GM19025 (cell line): ENCODE measurements around the gene PHF20.
A peak's percentile ranks its signal among the peaks of the same experiment; 100 is the strongest.
"Not testable (repeated sequence)": the region's sequence is repeated elsewhere in the genome, so short reads cannot be mapped to it uniquely, and the experiment has no call there.

ENCODE experiments used
- ATAC-seq: cut with Tn5 transposase; IDR thresholded peaks from one replicate; pipeline ENCODE4 v1.9.1; 2021; ENCODE audit warnings: mild to moderate bottlenecking, low read depth, moderate library complexity; ENCODE audit not compliant: unreplicated experiment

Gene PHF20

DNA sequence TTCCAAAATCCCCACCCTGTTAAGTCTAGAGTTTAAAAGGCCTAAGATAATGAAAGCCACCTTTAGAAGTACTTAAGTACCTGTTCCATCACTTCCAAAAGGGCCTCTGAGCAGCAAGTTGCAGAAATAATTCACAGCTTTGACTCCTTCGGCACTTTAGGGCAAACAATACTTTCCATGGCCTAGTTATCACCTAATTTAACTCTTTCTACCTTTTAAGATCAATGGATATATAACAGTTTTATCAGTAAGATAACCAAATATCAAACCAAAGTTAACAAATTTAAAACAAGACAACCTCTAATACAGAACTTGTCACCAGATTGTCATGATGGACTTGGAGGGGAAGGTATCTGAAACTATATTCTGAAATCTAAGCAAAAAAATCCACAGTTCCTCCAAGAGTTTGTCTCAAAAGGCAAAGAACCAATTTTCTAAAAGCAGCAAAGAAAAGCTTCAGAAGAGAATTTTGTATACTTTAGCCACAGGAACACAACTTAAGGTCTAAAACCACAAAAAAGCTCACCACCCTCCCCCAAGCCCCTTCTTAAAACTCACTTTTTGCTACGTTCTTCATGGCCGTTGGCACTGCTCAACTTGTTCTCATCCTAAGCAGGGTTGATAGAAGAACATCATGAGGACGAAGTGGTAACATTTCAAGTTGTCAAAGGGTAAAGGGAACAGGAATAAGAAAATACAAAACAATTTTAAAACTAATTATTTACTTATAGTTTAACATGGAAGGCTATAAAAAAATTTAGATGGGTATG is 33.2 kb upstream of the PHF20 start:
- ATAC-seq = no peak

DNA sequence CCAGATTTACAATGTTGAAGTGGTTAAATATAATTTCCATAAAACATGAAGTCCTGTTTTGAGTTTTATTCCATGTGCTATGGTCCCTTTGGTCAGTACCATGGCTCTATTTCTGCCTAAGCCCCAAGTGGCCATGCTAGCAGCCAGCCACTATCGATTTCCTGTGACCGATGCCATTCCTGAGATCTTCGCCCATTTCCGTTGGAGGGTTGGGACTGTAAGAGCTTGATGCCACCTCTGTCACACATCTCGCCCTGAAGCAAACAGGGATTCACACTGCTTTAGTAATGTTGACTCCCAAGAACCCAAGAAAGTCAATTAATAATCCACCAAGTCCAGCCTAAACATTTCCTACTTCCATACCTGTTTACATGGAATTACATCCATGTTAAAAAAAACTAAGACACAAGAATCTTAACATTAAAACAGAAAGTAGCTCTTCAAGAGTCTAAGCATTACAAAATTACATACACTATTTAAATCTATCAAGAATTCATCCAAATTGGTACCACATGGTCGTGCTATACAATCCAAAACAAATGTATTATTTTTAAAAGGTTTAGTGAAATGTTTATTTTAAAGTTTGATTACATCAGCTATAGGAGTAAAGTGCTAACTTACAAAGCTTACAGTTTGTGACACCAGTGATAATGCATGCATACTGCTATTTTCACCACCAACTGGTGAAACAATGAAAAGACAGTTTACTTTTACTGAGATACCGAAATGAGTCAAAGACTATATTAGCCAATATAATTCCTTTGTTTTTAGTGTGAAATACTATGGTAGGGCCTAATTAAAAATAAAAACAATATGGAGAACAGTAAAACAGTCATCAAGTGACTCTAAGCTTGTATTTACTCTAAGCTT is 32.3 kb upstream of the PHF20 start:
- no peak for ATAC-seq

DNA sequence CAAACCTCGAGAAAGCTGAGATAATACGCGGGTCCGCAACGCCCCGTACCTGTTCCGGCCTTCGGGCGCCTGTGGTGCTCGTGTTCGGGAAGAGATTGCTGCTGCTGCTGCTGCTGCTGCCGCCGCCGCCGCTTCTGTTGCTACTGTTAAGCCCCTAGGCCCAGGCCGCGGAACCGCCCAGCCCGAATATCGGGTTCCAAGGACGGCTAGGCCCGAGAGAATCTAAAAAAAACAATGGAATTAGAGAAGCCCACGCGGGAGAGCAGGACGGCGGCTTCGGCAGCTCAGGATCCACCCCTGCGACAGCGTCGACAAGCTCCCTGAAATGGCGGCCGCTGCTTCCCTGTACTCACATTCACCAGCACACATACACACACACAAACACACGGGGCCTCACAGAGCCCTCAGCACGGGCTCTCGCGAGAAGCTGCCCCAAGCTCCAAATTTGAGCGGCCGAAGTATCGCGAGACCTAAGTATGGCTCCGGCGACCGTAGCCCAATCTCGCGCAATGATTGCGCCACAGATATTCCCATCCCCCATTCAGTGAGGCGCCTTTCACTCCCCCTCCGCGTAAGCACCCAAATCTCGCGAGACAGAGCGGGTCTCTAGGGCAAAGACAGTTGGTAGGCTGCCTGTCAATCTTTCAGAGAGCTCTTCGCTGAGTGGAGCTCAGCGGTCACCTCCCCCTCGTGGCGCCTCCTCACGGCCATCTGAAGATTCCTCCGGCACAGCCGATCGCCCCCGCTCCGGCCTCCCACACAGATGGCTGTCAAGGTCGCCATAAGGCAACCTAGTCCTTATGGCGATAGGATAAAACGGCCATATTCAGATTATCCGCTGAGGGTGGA is 29.7 kb upstream of the PHF20 start, which contains the start of gene RBM39:
TSS of gene RBM39 (minus strand) at position 369 of the 849 bp plus-strand sequence. CDS start 1,386 bp downstream, outside the sequence.
- ATAC-seq = peak; percentile 83

DNA sequence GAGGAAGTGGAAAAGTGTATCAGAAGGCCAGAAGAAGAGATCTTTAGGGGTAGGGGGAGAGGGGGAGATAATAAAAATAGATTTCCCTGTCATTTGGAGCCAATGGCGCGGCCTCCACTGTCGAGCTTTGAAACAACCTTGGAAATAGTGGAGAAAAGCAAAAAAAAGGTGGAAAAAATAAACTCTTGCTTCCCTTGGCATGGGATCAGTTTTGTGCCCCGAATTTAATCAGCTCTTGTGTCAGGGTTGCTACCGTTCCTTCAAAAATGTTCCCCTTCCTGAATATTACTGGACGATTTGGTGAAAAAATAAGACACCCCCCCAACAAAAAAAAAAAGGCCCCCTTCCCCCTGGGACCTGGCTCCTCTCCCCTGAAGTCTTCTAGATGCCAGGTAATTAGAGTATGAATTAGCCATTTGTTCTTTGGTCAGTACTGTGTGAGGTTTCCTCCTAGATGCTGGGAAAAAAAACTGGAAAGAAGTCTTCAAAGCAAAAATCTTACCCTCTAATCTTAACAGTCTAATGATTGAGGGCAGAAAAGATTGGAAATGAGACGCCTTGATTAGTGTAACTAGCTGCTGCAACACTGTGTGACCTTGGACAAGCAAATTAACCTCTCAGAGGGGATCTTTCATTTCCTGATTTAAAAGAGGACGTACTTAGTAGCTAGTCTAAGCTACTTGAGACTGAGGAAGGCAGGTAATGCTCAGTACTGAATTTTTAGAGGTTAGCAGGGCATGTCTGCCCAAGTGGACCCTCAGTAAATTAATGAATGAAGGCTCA is 28.9 kb upstream of the PHF20 start:
- ATAC-seq = no peak

DNA sequence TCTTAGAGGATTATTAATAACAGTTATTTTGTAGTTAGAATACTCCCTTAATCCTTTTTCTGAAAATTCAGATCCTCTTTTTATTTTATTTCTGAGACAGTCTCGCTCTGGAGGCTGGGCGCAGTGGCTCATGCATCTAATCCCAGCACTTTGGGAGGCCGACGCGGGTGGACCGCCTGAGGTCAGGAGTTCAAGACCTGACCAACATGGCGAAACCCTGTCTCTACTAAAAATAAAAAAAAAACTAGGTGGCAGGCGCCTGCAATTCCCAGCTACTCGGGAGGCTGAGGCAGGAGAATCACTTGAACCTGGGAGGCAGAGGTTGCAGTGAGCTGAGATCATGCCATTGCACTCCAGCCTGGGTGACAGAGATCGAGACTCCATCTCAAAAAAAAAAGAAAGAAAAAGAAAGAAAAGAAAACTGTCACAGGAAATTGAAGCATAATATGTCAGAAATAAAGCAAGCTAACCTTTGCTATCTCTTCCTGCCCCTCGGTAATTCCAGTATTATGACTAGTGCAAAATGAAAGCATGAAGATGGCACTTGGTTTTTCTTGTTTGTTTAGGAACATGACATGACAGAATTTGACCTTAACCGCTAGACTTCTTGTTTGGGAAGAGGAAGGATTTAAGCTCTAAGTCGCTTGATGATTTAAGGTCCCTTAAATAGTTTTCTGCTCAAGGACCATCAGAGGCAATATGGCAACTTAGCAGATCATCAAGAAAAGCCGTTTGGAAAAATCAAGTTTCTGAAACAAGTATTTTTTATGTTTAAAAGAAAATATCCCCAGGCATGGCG is 27.9 kb upstream of the PHF20 start:
- no peak for ATAC-seq

DNA sequence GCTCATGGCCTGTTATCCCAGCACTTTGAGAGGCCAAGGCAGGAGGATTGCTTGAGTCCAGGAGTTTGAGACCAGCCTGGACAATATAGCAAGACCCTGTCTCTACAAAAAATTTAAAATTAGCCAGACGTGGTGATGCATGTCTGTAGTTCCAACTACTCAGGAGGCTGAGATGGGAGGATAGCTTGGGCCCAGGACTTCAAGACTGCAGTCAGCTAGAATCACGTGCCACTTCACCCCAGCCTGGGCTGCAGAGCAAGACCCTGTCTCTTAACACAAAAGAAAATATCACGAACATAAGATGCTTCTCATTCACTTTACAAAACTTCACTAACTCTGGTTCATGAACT is 27.3 kb upstream of the PHF20 start:
- not testable (repeated sequence) for ATAC-seq

DNA sequence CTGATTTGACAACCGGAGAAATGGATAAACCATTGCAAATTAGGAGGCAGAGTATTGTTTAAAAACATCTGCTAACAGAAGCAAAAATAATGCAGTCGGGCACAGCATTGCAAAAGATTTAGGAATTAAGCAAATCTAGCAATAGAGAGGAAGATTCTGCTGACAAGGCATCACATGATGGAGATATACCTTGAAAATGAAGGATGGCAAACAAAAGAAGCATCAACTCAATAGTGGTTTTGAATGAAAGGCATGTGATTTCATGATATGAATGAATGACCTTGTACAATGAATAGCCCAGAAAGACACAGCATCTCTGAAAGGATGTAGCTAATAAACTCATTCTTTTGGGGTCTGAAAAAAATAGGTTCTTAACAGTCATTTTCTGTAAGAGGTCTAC is 21.2 kb upstream of the PHF20 start:
- ATAC-seq = no peak

DNA sequence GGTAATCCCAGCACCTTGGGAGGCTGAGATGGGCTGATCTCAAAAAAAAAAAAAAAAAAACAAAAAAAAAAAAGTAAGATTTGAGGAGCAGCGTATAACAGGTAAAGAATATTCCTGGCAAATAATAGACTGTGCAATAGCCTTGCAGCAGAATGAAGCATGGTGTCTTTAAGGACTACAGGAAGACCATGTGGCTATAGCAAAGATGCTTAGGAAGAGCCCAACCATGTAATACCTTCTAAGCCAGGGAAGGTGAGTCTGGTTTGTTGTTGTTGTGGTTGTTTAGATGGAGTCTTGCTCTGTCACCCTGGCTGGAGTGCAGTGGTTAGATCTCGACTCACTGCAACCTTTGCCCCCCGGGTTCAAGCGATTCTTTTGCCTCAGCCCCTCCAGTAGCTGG is 15.4 kb upstream of the PHF20 start:
- ATAC-seq = no peak

DNA sequence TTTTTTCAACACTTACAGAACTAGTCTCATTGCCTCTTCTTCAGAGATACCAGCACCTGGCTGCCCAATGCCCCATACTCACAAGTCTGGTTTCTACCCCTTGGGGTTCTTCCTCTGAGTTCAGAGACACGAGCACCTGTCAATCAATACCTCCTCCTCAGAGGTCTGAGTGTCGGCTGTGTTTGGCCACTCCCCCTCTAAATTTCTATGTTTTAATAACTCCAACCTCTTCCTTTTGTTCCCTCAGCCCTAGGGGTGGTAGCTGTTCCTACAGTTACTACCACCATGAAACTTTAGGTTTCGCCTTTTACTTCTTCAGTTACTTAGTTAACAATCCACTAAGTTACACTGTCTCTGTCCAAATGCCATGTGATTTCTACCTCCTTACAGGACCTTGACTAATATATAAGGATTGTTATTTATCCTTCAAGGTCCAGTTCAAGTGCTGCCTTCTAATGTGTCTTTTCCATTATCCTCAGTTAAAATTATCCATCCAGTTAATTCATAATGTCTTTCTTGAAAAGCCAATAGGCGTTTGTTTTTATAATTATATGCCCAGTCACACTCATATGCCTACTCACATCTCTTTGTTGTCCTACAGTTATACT is 14.6 kb upstream of the PHF20 start:
- ATAC-seq = no peak

DNA sequence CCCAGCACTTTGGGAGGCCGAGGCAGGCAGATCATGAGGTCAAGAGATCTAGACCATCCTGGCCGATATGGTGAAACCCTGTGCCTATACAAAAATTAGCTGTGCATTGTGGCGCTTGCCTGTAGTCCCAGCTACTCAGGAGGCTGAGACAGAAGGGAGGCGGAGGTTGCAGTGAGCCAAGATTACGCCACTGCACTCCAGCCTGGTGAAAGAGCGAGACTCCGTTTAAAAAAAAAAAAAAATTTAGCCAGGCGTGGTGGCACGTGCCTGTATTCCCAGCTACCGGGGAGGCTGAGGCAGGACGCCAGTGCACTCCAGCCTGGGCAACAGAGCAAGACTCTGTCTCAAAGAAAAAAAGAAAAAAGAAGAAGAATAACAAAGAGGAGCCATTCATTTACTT is 10.3 kb upstream of the PHF20 start:
- ATAC-seq = not testable (repeated sequence)

DNA sequence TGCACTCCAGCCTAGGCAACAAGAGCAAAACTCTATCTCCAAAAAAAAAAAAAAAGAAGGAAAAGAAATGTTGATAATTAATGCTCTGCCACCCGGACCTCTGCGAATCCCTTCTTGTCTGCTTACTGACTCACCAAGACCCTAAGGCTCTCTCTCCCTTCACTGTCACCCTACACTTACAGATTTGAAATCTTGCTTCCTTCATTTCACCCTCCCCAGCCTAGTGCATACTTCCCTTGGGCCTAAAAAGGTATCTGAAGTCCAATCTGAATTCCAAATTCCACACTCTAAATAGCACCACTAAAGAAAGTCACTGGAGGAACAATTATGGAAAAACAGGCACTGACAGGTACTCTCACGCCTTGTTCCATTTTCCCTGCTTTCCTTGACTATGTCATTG is 9.4 kb upstream of the PHF20 start:
- ATAC-seq = no peak

DNA sequence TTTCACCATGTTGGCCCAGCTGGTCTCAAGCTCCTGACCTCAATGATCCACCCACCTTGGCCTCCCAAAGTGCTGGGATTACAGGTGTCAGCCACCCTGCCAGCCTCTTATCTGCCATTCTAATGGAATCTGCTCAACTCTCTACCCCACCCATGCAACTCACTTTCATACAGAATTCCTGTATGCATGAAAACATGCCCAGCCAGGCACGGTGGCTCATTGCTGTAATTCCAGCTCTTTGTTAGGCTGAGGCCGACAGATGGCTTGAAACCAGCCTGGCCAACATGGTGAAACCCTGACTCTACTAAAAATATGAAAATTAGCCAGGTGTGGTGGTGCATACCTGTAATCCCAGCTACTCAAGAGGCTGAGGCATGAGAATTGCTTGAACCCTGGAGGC is 6.9 kb upstream of the PHF20 start:
- ATAC-seq = not testable (repeated sequence)

DNA sequence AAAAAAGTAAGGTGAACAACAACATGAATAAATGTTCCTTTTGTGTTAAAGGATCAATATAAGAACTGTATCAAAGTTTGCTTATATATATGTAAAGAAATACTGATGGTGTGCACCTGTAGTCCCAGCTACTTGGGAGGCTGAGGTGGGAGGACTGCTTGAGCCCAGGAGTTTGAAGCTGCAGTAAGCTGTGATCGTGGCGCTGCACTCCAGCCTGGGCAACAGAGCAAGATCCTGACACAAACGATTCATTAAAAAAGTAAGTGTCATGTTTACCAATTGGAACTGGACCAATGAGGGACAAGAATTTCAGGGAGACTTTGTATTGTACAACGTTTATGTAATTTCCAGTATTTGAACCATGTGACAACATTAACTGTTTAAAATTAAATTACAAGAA is 5.0 kb upstream of the PHF20 start:
- no peak for ATAC-seq

DNA sequence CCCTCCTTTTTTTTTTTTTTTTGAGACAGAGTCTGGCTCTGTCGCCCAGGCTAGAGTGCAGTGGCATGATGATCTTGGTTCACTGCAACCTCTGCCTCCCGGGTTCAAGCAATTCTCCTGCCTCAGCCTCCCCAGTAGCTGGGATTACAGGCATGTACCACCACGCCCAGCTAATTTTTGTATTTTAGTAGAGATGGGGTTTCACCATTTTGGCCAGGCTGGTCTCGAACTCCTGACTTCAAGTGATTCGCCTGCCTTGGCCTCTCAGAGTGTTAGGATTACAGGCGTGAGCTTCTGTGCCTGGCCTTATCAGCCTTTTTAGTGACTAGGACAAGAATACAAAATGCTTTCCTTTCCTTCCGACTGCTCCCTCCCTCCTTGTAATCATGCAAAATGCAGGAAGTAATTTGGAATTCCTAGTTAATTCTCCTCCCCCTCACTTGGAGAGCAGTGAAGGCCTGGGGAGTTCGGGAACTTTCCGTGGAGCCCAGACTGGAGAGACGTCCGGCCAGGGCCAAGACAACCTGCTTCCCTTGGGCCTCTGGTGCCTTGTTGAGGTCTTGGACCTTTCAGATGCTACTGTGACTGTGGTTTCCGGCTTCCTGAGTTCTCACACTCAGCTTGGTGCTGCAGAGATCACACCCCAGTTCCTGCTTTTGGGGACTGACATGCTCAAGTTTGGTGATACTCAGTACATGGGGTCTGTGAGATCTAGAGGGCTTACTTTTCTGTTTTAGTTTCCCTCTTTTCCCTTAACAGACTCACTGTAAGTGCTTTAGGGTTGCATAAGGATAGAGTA is 3.9 kb upstream of the PHF20 start:
- ATAC-seq = no peak

DNA sequence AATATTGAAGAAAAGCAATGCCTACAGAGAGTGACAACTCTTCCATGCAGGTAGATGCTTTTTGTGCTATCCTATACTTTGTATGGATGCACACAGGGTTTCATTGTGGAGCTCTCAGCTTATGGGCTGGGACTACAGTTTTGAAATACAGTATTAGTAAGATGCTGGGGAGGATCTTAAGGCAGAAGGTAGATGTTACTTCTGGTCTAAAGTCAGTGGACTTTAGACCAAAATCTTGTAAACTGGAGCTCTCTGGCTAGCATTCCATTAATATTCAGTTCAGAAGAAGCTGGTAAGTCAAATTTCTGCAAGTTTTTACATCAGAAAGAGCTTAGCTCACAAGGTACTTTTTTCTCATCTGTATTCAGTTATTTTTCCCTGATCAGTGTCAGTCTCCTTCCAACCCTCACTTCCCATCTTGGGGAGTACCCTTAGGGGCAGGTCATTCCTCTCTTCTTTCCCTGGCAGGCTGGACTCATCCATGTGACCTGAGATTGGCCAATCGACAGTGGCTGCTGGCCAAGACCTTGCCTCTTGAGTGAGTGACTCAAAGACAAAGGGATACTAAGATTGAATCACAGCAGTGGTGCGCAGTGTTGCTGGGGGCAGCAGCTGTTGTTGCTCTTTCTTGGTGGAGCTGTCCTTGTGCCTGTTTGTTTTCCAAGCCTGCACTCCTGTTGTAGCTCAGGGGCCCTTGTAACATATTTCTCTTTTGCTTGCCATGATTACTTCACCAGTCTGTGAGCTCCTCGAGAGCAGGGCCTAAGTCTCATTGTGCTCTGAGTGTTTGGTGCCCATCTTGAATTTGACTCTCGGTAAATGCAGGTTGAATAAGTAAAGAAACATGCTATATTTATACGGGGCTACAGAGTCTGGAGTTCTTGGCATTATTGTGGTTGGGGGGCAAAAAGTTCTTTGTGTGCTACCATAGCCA is 2.8 kb upstream of the PHF20 start:
- no peak for ATAC-seq

DNA sequence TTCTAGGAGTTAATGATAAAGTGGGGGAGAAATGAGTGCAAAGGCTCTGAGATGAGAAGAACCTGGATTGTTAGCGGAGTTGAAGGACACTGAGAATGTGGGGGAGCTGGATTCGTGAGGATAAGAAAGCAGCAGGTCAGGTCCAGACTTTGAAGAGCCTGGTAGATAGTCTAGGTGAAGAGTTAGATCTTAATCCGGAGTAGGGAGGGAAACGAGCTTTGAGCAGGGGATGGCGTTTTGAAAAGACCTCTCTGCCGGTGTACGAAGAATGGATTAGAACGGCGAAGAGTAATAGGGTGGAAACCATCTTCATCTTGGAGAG is 487 bp upstream of the PHF20 start:
- ATAC-seq = no peak

DNA sequence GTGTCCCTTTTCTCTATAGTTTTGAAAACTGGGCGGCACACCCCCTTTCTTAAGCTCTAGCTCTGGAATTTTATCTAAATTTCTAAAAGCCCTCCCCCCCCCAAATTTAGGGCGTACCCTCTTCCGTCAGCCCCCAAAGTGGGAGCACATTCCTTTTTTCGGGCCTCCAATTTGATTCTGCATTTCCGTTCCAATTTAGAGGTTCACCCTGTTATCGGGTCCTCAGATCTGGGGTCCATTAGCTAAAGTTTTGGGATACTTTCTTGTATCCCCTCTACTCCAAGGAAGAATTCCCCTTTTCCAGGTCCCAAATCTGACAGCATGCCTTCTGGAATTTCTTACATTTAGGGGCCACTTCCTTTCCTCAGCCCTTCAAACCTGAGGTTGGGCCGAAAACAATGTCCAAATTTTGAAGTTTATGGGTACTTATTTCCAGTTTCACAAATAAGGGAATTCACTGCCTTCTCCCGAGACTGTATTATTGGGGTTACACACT is 796 bp downstream of the PHF20 start:
- no peak for ATAC-seq
